Stimulated activated CD4-positive, alpha-beta T cell treated with anti-CD3 and anti-CD28 coated beads, Interleukin-1b, Interleukin-23, amount 100 ng/mL, for 1 hour (primary cell): ENCODE data around the gene RDH13.
"Not testable (repeated sequence)": the region's sequence is repeated elsewhere in the genome, so short reads cannot be mapped to it uniquely, and the experiment has no call there.

ENCODE experiments used
- DNase-seq, 2 donors: peaks; one replicate each; pipeline ENCODE4 v3.0.0-alpha.2; 2020; ENCODE audit warnings: low read depth in 2 of 2

The RDH13 gene

DNA sequence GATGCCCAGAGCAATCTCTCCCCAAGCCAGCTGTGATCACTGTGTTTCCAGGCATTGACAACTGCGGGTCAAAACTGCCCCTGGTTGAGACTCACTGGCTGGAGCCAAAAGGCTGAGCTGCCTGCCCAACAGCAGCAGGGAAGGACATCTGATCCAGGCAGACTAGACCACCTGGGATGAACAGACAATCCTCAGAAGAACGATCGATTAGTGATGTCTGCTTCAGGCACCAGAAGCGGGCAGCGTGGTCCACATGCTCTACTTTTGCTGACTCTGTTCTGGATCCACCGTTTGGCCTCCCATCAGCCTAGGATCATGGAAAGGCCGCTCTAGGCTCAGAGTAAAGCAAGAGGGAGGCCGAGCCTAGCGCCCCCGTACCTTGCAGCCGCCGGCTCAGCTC, 15.0 kb downstream of the RDH13 start:
- no peak for DNase-seq

DNA sequence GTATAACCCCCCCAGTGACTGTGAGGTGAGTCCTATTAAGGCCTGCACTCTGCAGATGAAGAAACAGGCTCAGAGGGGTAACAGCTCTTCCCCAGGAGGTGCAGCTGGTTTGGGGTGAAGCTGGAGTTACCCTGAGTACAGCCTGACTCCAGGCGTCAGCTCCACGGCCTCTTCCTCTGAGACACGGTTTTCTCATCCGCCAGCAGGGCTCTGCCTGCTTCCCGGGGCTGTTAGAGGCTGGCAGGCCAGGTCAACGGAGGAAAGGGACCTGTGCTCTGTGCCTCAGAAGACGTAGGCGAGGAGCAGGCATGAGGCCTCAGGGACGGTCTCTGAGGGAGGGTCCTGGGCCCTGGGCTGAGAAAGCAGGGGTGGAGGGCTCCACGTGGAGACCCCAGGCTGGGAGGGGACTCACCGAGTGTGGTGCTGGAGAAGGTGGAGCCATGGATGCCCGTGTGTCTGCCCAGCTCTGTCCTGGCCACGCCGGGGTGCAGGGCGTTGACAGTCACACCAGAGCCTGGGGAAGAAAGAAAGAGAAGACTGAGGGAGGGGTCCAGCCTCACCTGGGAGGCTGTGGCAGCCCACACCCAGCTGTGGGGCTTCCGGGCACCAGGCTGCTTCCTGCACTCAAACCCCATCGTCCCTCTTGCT, 15.8 kb downstream of the RDH13 start:
- DNase-seq = no peak

DNA sequence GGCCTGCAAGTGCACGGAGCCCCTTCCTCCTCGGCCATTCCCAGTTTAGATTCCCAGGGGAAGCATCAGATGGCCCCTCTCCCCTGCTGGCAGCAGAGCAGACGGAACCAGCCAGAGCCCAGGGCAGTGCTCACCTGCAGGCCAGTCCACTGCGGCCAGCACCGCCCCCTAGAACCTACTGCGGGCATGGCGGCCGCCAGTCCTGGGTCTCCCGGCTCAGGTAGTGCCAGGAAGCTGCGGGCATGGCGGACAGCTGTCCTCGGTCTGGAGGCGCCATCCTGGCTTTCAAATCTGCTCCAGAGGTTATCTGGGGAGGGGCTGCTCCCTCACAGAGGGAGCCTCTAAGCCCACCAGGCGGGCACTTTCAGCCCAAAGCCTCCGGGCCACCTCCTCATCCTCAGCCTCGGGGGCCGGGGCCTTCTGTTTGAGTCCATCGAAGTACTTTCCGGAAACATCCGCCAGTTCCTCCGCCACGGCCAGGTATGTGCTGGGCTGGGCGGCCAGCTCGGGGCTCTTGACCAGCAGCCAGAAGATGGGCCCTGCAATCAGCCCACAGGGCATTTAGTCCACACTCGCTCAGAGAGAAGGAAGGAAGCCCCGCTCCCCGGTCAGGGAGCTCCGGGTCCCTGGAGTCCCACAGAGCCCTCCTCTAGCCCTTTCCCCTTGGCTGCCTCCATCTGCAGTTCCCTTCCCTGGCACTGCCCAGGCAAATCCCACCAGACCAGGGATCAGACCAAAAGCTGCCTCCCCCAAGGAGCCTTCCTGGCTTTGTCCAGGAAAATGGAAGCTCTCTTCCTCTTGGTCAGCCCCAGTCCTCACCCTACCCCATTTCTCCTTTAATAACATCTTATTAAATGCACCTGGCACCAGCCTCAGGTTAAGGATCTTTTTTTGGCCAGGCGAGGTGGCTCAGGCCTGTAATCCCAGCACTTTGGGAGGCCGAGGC, 17.9 kb downstream of the RDH13 start:
- DNase-seq = no peak

DNA sequence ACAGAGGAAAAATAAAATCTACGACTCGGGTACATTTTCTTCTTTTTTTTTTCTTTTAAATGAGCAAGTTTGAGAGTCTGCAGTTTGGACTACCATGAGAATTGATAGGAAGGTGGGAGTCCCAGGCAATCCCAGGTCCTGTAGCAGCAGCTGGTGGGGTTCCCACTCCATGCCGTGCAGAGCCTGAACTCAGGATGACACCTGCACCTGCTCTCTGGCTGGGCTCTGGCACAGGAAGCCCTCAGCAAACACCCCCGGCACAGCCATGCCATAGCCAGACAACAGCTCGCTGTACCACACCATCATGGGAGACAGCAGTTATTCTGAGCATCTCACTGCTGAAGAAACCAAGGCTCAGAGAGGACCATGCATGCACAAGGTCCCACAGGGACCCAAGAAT, 18.7 kb downstream of the RDH13 start:
- no peak for DNase-seq

DNA sequence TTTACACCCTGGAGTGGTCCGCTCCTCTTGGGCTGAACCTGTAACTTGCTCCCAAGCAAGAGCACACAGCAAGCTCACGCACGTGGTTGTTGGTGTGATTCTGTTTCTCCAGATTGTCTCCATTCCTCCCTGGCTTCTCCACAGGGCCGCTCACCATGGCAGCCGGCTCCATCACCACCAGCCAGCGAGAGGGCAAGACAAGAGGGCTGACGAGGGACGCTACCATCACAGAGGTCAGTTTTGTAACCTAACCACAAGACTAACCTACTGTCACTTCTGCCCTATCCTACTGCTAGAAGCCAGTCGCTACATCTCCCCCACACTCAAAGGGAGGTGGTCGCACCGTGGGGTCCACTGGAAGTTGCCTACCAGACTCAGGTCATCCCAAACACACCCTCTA, 20.3 kb downstream of the RDH13 start:
- no peak for DNase-seq

DNA sequence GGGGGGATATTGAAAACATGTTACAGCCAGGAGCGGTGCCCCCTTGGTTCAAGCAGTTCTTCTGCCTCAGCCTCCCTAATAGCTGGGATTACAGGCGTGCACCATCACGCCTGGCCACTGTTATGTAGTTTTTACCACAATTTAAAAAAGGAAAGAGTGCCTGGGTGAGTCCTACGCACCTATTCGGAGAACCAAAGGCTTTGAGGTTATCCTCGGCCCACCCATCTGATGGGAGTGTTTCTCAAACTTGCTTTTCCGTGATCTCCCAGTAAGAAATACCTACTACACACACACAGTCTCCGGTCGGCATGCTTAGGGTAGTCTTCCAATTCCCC, 20.6 kb downstream of the RDH13 start:
- no peak for DNase-seq

DNA sequence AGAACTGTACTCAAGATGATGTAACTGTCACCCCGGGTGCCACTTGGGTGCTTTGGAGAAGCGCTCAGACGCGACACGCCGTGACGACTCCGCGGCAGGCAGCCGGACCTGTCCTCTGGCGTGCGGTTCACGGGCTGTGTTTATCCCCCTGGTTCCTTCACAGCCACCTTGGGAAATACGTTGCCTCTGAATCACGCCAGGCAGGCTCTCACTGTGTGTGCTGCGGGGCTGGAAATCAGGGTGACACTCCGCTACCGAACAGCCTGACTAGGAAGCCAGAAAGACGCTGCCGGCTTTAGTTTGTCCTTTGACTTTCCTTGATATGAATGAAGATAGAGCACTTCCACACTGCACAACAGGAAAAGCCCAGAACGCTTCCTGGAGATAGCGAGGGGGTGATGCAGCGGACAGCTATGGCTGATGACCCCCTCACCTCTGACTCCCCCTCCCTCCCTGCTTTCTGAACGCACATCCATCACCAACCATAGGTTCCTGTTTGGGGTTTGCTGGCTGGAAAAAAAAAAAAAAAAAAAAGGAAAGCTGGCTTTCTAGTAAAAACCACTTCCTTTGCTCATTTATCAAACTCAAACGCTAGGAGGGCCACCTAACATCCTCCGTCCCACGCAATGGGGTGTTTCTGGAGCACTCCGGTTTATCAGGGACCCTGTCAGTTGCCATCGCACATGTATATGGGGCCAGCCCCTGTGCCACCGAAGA, 21.2 kb downstream of the RDH13 start:
- DNase-seq = no peak

DNA sequence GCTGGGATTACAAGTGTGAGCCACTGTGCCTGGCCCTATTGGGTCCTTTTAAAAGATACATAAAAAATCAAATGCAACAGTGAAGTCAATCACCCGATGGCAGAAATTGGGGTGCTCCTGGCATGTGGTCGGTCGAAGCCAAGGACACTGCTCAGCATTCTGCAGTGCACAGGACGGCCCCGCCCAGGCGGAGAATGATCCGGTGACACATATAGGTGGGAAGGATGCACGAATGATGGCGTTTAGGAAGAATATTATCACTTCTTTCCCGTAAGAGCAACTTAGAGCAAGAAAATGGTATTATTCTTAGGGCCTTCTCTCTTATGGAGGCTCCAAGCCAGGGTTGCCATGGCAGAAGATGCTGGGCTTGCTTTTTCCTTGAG, 21.7 kb downstream of the RDH13 start:
- DNase-seq = no peak

DNA sequence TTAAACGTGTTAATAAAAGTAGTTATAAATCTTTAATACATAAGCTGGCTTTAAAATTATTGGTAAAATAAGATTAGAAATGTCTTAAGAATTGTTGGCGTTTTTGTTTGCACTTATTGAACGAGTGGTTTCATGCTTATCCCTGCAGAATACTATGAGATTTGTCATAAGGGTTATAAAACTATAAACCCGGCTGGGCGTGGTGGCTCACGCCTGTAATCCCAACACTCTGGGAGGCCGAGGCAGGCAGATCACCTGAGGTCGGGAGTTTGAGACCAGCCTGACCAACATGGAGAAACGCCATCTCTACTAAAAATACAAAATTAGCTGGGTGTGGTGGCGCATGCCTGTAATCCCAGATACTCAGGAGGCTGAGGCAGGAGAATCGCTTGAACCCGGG, 22.3 kb downstream of the RDH13 start:
- not testable (repeated sequence) for DNase-seq

DNA sequence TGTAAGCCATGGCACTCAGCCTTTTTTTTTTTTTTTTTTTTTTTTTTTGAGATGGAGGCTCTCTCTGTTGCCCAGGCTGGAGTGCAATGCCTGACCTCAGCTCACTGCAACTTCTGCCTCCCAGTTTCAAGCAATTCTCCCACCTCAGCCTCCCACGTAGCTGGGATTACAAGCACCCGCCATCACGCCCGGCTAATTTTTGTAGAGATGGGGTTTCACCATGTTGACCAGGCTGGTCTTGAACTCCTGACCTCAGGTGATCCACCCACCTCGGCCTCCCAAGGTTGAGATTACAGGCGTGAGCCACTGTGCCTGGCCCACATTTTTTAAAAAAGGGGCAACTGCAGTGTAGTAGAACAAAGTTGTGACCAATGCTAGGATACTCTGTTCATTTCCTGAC, 25.3 kb downstream of the RDH13 start:
- DNase-seq = not testable (repeated sequence)

DNA sequence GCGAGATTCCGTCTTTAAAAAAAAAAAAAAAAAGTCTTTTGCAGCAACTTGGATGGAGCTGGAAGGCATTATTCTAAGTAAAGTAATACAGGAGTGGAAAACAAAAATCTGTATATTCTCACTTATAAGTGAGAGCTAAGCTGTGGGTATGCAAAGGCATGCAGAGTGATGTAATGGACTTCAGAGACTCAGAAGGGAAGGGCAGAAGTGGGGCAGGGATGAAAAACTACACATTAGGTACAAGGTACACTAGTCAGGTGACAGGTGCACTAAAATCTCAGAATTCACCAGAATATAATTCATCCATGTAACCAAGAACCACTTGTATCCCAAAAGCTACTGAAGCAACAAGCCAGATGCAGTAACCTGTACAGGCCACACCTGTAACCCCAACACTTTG, 26.9 kb downstream of the RDH13 start:
- no peak for DNase-seq

DNA sequence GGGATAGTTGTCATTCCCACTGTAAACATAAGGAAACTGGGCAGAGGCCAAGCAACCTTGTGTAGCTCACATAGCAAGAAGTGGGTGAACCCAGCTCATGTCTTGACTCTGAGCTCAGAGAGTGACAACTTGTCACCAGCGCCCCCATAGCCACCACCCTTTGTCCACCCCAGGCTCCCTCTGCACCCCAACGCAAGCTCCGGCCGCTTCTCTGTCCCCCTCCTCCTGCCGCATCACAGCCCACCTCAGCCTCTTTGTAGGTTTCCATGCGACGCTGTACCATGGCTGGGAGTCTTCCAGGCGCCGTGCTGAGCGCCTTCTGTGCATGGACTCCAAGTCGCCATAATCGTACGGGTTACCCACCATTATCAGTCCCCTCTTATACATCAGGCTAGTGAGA, 28.2 kb downstream of the RDH13 start:
- no peak for DNase-seq

DNA sequence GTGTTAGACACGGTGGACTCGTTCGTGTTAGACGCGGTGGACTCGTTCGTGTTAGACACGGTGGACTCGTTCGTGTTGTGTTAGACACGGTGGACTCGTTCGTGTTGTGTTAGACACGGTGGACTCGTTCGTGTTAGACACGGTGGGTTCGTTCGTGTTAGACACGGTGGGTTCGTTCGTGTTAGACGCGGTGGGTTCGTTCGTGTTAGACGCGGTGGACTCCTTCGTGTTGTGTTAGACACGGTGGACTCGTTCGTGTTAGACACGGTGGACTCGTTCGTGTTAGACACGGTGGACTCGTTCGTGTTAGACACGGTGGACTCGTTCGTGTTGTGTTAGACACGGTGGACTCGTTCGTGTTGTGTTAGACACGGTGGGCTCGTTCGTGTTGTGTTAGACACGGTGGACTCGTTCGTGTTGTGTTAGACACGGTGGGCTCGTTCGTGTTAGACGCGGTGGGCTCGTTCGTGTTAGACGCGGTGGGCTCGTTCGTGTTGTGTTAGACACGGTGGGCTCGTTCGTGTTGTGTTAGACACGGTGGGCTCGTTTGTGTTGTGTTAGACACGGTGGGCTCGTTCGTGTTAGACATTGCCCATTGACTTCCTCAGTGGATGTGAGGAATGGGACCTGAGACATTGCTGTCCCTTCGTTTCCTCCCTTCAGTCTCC, 29.8 kb downstream of the RDH13 start:
- DNase-seq = not testable (repeated sequence)

DNA sequence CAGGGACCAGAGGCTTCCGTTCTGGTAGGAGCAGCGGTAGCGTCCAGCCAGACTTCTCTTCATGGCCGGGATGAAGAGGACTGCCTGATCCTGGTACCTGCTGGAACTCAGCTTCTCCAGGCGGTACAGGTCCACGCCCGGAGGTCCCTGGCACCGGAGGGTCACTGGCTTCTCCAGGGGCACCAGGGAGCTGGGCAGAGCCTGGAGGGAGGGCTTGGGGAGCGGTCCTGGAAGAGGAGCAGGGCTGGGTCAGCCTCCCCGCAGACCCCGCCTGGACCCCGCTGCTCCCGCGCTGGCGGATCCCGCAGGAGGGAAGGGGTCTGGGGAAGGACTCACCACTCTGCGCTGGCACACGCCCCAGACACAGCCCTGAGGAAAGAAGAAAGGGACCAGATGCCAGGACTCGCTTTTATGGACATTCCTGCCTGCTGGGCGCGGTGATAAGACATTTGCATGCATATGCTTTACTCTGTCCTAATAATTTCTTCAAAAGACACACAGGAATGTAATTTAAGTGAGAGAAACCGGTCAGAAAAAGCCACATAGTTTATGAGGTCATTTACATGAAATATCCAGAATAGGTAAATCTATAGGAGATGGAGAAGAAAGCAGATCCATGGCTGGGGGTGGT, 30.7 kb downstream of the RDH13 start:
- DNase-seq = no peak

DNA sequence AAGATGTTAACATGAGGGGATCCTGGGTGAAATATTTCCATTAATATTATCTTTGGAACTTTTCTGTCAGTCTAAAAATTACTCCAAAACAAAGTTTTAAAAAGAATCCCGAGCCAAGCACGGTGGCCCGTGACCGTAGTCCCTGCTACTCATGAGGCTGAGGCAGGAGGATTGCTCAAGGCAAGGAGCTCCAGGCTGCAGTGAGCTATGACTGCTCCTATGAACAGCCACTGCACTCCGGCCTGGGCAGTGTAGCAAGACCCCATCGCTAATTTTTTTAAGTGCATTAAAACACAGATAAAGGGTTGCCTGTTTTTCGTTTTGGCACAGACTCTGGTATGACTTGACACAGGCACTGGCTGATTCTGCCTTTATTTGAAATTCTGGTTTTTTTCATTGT, 31.8 kb downstream of the RDH13 start:
- no peak for DNase-seq

DNA sequence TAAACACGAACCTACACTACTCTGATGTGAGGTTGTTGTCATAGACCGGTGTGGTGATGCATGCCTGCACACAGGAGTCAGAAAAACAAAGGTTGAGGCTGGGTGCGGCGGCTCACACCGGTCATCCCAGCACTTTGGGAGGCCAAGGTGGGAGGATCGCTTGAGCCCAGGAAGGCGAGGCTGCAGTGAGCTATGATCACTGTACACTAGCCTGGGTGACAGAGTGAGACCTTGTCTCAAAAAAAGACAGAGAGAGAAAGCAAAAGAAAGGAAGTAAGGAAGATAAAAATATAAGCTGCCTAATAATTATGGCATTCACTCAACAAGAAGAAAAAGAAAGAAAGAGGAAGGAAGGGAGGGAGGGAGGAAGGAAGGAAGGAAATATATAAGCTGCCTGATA, 34.2 kb downstream of the RDH13 start:
- no peak for DNase-seq

DNA sequence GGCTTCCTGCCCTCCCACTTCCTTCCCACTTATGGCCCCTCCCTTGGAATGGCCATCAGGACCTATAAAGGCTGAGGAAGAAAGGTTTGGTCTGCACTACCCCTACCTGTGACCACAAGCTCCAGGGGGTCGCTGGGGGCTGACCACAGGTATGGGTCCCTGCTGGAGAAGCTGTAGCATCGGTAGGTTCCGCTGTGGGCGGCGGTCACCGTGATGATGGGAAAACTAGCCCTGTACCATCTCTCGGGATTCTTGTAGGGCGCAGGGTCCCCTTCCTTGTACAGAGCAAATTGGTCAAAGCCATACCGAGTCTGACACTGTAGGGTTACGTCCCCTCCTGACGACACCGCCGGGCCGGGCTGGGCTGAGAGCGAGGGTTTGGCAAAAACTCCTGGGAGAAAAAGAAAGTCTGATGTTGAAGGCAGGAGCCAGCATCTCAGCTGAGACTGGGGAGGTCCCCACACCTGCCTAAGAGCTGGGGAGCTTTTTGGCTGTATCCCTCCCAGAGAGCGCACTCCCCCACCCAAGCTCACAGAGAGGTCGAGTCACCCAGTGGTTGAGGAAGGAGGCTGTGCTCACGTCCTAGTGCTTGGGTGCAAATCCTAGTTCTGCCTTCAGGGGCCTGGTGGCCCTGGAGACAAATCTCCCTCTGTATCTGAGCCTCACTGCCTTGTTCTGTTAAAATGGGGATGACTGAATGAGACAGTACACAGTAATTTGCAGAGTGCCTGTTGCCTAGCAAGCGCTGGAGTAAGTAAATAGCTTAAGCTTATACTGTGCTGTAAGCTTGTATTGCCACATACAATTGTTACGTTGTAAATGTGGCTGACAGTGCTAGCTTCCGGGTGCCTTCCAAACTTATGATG, 35.2 kb downstream of the RDH13 start:
- DNase-seq = no peak

DNA sequence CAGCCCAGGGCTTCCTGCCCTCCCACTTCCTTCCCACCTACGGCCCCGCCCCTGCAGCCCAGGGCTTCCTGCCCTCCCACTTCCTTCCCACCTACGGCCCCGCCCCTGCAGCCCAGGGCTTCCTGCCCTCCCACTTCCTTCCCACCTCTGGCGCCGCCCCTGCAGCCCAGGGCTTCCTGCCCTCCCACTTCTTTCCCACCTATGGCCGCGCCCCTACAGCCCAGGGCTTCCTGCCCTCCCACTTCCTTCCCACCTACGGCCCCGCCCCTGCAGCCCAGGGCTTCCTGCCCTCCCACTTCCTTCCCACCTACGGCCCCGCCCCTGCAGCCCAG, 35.8 kb downstream of the RDH13 start:
- DNase-seq = not testable (repeated sequence)

DNA sequence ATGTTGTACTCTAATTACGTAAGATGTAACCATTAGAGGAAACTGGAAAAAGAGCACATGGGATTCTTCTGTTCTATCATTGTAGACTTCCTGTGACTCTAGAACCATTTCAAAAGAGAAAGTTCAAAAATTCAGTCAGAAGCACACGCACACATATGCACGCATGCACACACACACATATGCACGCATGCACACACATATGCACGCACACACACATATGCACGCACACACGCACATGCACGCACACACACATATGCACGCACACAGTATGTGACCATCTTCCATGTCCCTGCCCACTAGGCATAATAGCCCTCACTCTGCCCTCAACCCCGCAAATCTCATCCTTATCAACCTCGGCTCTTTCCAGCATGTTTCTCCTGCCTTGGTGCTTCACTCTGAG, 38.8 kb downstream of the RDH13 start:
- no peak for DNase-seq

DNA sequence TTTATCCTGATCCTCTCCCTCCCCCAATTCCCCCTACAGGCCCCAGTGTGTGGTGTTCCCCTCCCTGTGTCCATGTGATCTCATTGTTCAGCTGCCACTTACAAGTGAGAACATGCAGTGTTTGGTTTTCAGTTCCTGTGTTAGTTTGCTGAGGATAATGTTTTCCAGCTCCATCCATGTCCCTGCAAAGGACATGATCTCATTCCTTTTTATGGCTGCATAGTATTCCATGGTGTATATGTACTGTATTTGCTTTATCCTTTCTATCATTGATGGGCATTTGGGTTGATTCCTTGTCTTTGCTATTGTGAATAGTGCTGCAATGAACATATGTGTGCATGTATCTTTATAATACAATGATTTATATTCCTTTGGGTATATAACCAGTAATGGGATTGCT, 42.6 kb downstream of the RDH13 start:
- DNase-seq = not testable (repeated sequence)

DNA sequence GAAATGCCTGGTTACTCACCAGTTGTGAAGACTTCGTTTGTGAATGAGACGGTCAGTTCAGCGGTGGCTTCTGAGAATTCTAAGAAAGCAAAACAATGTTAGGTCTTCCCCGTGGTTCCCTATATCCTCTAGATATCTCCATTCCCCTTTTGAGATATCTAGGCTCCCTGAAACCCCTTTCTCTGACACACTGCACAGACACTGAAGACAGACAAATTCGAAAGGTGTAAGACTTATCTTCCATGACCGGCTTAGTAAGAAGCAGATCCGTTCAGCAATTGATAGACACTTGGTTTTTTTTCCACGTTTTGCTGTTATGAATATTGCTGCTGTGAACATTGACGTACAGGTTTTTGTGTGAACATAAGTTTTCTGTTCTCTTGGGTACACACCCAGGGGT, 44.3 kb downstream of the RDH13 start:
- no peak for DNase-seq
